ENCODE measurements around the gene SOS1.
A peak's percentile ranks its signal among the peaks of the same experiment; 100 is the strongest.
"Not testable (repeated sequence)": the region's sequence is repeated elsewhere in the genome, so short reads cannot be mapped to it uniquely, and the experiment has no call there.

SOS1 gene

GRCh38 chr2:39138187-39138836 is 17.5 kb upstream of the SOS1 start:
- DNase-seq, result not testable (repeated sequence)

- DNase-seq, result no peak
Observed at GRCh38 chr2:39136799-39137198, 15.9 kb upstream of the SOS1 start.

- no peak for DNase-seq
Observed at GRCh38 chr2:39135690-39136259, 14.9 kb upstream of the SOS1 start.

- DNase-seq, result no peak
Observed at GRCh38 chr2:39133215-39133851, 12.5 kb upstream of the SOS1 start.

DNA sequence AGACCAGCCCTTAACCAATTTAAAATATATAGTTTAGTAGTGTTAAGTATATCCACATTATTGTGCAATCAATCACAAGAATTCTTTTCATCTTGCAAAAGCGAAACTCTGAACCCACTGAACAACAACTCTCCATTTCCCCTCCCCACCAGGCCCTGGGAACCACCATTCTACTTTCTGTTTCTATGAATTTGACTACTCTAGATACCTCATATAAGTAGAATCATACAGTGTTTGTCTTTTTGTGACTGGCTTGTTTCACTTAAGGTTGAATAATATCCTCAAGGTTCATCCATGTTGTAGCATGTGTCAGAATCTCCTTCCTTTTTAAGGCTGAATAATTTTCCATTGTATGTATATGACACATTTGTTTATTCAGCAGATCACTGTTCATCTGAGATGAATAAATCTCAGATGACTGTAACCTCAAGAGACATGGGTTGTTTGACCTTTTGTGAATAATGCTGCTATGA is 8.1 kb upstream of the SOS1 start:
- no peak for DNase-seq

GRCh38 chr2:39127973-39128372 is 7.1 kb upstream of the SOS1 start:
- no peak for DNase-seq

DNA sequence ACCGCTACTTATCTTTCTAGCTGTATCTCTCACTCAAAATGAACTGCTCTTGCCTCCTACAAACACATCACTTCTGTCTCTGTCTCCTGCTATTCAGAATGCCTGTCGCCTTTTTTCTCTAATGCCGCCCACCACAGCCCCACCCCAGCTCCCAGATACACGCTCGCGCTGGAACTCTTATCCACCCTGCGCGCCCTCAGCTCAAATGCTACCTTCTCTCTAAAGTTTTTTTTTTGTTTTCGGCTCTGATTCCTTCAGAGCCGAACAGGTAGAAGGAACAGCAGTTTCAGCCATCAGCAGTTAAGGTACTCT is 3.9 kb upstream of the SOS1 start:
- no peak for DNase-seq

DNA sequence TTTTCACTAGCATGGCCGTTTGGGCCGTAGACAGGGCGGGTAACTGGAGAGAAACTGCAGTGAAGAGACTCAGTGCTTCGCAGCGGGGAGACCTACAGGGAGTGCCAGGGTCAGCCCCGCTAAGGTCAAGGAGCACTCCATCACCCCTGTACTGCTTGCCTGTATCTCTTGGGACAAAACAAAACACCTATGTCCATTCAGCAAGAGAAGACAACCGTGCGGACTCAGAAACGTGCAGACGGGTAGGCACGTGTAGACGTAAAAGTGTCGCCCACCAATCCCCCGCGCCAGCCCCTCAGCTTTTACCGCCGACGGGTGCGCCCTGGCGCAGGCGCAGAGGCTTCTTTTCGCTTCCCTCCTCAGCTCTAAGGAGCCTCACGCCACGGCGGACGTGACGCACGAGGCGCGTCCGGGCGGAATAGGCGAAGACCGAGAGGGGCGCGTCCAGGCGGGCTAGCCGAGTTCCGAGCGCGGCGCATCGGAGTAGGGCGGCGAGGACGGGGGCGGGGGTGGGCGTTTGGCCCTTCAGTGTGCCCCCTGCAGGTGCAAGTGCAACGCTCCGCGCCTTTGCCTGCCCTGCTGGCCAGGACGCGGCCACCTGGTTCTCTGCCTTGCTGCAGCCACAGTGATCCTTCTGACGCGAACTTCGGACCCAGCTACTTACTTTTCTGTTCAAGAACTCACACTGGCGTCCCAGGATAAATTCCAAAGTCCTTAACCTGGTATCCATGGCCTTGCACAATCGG is 3.3 kb upstream of the SOS1 start:
- peak; percentile 95 for DNase-seq

DNA sequence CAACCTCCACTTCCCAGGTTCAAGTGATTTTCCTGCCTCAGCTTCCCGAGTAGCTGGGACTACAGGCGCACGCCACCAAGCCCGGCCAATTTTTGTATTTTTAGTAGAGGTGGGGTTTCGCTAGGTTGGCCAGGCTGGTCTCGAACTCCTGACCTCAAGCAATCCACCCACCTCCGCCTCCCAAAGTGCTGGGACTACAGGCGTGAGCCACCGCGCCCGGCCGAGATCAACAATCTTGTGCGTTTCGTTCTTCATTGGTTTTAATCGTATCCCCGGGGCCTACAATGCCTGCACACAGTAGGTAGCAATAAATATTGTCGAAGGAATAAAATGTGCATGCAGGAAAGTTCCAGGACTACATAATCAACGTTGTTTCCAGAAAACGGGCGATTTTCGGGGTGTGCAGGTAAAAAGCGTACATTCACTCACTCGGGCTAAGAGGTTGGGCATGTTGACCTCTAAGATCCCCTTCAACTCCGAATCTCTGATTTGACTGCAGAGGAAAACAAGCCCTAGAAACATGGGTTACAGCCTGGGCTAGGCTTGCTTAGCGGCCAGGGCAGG is 2.7 kb upstream of the SOS1 start:
- DNase-seq, result no peak

DNA sequence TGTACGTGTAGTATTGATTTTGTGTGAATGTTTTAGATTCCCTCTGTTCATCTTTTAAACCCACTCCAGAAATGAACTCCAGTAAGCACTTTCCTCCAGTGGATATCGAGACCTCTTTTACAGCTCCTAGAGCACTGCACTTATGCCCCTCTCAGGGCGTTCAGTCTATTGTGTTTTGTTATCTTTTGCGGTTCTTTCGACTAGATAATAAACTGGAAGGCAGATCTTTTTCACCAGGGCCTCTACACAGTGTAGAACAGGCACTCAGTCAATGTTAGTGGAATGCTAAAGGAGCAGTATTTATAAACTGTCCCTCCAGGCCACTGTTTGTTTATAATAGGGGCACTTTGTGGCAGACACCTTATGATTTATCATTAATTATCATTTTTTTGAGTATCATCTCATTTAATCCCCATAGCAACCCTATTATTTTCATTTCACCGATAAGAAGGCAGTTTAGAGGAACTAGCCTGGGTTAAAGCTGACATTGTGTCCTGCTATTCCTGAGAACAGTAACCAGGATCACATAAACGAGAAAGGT is 742 bp upstream of the SOS1 start:
- no peak for DNase-seq

DNA sequence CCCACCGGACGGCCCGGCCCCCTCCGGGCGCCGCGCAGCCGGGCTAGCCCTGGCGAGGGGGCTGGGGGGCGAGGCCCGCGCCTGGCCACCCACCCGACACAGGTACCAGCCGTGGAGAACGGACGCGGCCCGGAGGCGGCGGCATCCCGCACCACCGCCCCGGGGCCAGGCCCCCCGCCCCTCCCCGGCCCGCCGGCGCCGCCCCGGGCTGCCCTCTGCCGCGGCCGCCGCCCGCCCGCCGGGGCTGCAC is 405 bp downstream of the SOS1 start:
- no peak for DNase-seq

DNA sequence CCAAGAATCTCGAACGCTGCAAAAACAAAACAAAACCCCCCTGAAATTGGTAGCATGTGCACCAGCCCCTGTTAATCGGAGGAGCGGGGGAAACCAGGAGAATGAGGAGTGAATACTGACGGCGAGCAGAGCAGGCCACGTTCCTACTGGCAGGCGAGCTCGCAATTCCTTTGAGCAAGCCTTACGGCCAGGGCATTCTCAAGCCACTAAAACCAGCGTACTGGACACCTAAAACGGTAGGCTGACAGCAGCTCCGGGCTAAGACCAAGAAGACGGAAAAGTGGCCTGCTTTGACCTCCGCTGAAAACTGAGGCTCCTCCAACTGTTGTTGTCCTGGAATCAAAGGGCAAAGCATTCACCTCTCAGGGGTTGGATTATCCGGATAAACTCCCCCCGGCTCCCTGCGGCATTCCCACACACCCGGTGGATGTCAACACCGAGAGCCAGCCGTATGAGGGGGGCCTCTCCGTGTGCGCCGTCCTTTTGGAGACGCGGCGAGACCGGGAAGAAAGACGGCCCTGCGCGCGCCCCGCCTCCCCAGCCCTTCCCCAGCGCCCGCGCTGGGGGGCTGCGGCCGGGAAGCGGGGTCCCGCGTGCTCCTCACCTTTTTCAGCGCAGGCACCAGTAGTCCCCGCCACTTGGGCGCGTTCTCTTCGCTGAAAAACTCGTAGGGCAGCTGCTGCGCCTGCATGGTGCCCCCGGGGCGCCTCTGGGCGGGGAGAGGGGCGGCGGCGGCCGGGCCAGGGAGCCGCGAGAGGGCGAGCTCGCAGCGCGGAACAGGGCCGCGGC is 925 bp downstream of the SOS1 start:
- DNase-seq, result peak; percentile 64

GRCh38 chr2:39118786-39119499 is 1.9 kb downstream of the SOS1 start:
- DNase-seq, result peak; percentile 15

DNA sequence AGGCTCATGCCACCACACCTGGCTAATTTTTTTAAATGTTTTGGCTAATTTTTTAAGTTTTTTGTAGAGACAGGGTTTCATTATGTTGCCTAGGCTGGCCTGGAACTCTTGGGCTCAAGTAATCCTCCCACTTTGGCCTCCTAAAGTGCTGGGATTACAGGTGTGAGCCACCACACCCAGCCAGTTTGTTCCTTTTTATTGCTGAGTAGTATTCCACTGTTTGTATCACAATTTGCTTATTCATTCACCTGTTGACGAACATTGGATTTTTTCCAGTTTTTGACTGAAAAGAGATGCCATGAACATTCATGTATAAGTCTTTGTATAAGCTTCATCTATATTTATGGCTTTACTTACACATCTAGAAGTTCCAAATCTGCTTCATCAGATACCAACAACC is 5.3 kb downstream of the SOS1 start:
- DNase-seq, result no peak

DNA sequence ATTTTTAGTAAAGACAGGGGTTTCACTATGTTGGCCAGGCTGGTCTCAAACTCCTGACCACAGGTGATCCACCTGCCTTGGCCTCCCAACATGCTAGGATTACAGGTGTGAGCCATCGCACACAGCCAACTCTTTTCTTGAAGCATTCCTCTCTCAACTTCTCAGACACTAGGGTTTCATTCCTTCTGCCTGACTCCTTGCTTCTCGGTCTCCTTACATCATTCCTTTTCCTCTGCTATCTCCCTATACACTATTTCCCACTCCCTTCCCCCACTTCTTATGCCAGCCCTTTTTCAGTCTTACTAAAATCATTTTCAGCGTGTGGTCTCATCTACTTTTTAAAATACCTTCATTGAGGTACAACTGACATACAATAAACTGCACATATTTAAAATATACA is 6.1 kb downstream of the SOS1 start:
- no peak for DNase-seq

DNA sequence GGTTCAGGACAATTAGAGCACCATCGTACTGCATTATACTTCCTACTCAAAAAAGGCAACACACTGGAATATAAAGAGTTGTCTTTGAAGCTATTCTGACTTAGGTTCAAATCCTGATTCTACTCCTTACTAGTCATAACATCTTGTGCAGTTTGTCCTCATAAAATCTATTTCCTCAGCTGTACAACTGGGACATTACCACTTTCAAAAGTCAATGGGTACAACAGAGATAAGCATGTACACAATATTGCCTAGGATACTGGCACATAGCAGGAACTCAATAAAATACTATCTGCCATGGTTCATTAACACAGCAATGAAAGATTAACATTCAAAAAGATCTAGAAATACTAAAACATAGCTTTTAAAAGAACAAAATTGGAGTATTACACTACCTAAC is 11.3 kb downstream of the SOS1 start:
- DNase-seq, result no peak

DNA sequence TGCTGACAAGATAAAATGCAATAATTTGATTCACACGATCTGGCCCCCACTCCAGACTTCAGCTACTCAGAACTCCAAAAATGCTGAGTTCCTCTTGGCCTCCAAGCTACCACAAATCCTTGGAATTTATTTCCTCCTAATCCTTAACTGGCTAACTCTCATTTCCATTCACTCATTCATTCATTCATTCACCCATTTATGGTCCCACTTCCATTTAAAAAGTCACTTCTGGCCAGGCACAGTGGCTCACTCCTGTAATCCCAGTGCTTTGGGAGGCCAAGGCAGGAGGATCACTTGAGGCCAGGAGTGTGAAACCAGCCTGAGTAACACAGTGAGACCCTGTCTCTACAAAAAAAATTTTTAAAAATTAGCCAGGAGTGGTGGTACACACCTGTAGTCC is 12.5 kb downstream of the SOS1 start:
- DNase-seq, result no peak

DNA sequence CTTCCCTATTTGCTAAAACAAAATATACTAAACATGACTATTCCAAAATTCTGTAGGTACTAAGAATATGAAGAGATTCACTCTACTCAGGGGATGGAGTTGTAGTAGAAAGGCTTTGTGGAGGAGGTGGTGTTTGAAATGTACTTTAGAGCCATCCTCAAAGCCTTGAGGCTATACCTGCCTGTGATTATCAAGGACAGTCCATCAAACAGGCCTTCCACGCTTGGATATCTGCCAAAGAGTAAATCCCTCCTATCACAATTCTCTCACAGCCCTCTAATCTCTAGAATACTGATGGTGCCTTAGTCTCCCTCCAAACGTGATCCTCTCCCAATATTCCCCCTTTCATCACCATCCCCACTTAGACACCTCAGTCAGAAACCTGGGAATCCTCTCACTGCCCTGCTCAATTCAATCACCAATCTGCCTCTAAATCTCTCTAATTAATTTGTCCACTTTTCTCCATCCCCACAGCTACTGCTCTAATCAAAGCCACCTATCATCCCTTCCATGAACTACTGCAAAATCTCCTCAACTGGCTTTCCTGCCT is 13.1 kb downstream of the SOS1 start:
- no peak for DNase-seq

DNA sequence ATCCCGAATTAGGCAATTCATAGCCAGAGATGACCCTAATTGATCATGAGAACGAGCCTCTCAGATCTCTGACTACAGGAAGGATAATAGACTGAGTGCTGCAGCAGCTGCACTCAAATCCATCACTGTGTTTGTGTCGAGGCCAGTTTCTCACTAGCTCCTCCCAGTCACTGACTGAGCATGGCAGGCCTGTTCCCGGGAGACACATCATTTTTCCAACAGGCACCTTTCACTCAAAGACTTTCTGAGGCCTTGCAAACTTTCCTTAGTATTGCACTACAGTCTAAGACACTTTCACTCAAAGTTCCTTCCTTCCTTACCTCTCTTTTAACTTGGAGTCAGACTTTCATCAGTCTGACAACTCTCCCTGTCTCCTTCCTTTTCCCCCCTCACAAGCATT is 13.7 kb downstream of the SOS1 start:
- DNase-seq, result peak; percentile 8

DNA sequence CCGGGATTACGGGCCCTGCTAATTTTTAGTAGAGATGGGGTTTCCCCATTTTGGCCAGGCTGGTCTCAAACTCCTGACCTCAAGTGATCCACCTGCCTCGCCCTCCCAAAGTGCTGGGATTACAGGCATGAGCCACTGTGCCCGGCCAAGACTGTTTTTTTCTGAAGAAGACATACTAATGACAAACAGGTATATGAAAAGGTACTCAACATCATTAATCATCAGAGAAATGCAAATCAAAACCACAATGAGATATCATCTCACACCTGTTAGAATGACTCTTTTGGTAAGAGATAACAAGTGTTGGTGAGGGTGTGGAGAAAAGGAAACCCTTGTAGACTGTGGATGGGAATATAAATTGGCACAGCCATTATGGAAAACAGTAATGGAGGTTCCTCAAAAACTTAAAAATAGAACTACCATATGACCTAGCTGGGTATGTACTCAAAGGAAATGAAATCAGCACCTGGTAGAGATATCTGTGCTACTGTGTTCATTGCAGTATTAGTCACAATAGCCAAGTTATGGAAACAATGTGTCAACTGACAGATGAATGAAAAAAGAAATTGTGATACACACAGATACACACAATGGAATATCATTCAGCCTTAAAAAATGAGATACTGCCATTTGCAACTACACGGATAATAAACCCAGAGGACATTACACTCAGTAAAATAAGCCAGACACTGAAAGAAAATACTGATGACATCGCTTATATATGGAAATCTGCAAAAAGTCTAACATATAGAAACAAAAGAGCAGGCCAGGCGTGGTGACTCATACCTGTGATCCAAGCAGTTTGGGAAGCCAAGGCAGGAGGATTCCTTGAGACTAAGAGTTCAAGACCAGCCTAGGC is 20.8 kb downstream of the SOS1 start:
- DNase-seq, result no peak
